ENCODE data around the gene GPC4. TPM values are rescaled to one million over a fixed set of nuclear protein-coding genes. Genes with fewer than 3 reads are reported as not detected.

GPC4 gene
- total RNA-seq, 4 donors from 2014 or later = 7.4 to 11.0 (median 9.0) TPM

GRCh38 chrX:133321451-133321850 lies 93.8 kb downstream of the GPC4 start:
- Histone ChIP-seq H3K27ac (no peak overlapping the region), H3K4me1 (no peaks in the 10 kb centered on the region), H3K36me3 (no peaks in the 10 kb centered on the region), H3K4me3 (no peak overlapping the region), H3K9me3 (no peaks in the 10 kb centered on the region), H3K27me3 (no peaks in the 10 kb centered on the region)
- DNase-seq = no peak
- no peak for TF ChIP-seq CTCF (IDR thresholded peaks at IDR 0.05)
- no peak for TF ChIP-seq POLR2A (IDR thresholded peaks at IDR 0.05)

- TF ChIP-seq CTCF (IDR thresholded peaks at IDR 0.05) = no peak
- H3K27ac ChIP-seq = no peak overlapping the region
- H3K36me3 ChIP-seq = no peaks in the 10 kb centered on the region
- no peaks in the 10 kb centered on the region for H3K4me1 ChIP-seq
- no peaks in the 10 kb centered on the region for H3K27me3 ChIP-seq
- no peak overlapping the region for H3K4me3 ChIP-seq
- DNase-seq = no peak
- H3K9me3 ChIP-seq = no peaks in the 10 kb centered on the region
These were observed 101.0 kb downstream of the GPC4 start for GRCh38 chrX:133314281-133314680.

GRCh38 chrX:133308499-133308897 lies 106.8 kb downstream of the GPC4 start:
- no peaks in the 10 kb centered on the region for H3K9me3 ChIP-seq
- no peak for DNase-seq
- no peaks in the 10 kb centered on the region for H3K27me3 ChIP-seq
- no peak overlapping the region for H3K4me3 ChIP-seq
- H3K36me3 ChIP-seq = no peaks in the 10 kb centered on the region
- TF ChIP-seq CTCF (IDR thresholded peaks at IDR 0.05) (no peak), POLR2A (IDR thresholded peaks at IDR 0.05) (no peak)
- H3K4me1 ChIP-seq = no peaks in the 10 kb centered on the region
- H3K27ac ChIP-seq = no peak overlapping the region

GRCh38 chrX:133307637-133308498 lies 107.4 kb downstream of the GPC4 start:
- Histone ChIP-seq H3K27ac (no peak overlapping the region), H3K4me1 (no peaks in the 10 kb centered on the region), H3K4me3 (no peak overlapping the region), H3K9me3 (no peaks in the 10 kb centered on the region), H3K27me3 (no peaks in the 10 kb centered on the region), H3K36me3 (peaks cover 0 to under 1% (median 0%) of the 10 kb centered on the region in 3 donors)
- TF ChIP-seq POLR2A (IDR thresholded peaks at IDR 0.05) (no peak), CTCF (IDR thresholded peaks at IDR 0.05) (no peak)
- no peak for DNase-seq

GRCh38 chrX:133307094-133307493 lies 108.2 kb downstream of the GPC4 start:
- Histone ChIP-seq H3K27ac (no peak overlapping the region), H3K27me3 (no peaks in the 10 kb centered on the region), H3K4me1 (no peaks in the 10 kb centered on the region), H3K4me3 (no peak overlapping the region), H3K9me3 (no peaks in the 10 kb centered on the region), H3K36me3 (peaks cover 0 to 3% (median 0%) of the 10 kb centered on the region in 3 donors)
- no peak for TF ChIP-seq CTCF (IDR thresholded peaks at IDR 0.05)
- no peak for TF ChIP-seq POLR2A (IDR thresholded peaks at IDR 0.05)
- no peak for DNase-seq

Measured in Peyer's patch (tissue), 4 donors.